D721Med (cell line): ENCODE results near the gene EPB41L4A.
"Not testable (repeated sequence)": the region's sequence is repeated elsewhere in the genome, so short reads cannot be mapped to it uniquely, and the experiment has no call there.

Experiments
- DNase-seq: peaks from one replicate; pipeline ENCODE4 v3.0.0; 2011; ENCODE audit warnings: low spot score; ENCODE audit not compliant: insufficient read length
- FAIRE-seq: peaks from 2 replicates; lab custom pipeline; 2011; peaks lifted over from hg19 to GRCh38; lab: Jason Lieb, UNC
- TF ChIP-seq, protein P1 (sequence below): IDR thresholded peaks from 2 replicates; pipeline ENCODE4 v1.5.1; 2012; ENCODE audit warnings: mild to moderate bottlenecking, control low read depth; ENCODE audit not compliant: insufficient read depth; ENCODE audit errors: missing control alignments

Gene EPB41L4A

GRCh38 chr5:112216140-112216539 lies 202.9 kb downstream of the EPB41L4A start:
- no peak for FAIRE-seq
- DNase-seq: no peak
- TF ChIP-seq, protein P1, sequence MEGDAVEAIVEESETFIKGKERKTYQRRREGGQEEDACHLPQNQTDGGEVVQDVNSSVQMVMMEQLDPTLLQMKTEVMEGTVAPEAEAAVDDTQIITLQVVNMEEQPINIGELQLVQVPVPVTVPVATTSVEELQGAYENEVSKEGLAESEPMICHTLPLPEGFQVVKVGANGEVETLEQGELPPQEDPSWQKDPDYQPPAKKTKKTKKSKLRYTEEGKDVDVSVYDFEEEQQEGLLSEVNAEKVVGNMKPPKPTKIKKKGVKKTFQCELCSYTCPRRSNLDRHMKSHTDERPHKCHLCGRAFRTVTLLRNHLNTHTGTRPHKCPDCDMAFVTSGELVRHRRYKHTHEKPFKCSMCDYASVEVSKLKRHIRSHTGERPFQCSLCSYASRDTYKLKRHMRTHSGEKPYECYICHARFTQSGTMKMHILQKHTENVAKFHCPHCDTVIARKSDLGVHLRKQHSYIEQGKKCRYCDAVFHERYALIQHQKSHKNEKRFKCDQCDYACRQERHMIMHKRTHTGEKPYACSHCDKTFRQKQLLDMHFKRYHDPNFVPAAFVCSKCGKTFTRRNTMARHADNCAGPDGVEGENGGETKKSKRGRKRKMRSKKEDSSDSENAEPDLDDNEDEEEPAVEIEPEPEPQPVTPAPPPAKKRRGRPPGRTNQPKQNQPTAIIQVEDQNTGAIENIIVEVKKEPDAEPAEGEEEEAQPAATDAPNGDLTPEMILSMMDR: no peak

- FAIRE-seq: no peak
- TF ChIP-seq, protein P1: peak; percentile 73
- DNase-seq: no peak
Measured at GRCh38 chr5:112210430-112211005, 208.6 kb downstream of the EPB41L4A start.

GRCh38 chr5:112208699-112209615 lies 210.1 kb downstream of the EPB41L4A start:
- DNase-seq: no peak
- TF ChIP-seq, protein P1: no peak
- no peak for FAIRE-seq

DNA sequence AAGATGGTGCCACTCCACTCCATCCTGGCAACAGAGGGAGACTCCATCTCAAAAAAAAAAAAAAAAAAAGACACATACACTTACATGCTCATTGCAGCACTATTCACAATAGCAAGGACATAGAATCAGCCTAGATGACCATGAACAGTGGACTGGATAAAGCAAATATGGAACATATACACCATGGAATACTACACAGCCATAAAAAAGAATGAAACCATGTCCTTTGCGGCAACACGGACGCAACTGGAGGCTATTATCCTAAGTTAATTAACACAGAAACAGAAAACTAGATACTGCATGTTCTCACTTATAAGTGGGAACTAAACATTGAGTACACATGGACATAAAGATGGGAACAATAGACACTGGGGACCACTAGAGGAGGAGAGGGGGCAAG lies 210.9 kb downstream of the EPB41L4A start:
- DNase-seq, FAIRE-seq: not testable (repeated sequence)

GRCh38 chr5:112205846-112206245 lies 213.2 kb downstream of the EPB41L4A start:
- FAIRE-seq (no peak), DNase-seq (no peak)
- TF ChIP-seq, protein P1: no peak

- DNase-seq: no peak
- FAIRE-seq: no peak
- TF ChIP-seq, protein P1: no peak
Measured at GRCh38 chr5:112203229-112203628, 215.8 kb downstream of the EPB41L4A start.

DNA sequence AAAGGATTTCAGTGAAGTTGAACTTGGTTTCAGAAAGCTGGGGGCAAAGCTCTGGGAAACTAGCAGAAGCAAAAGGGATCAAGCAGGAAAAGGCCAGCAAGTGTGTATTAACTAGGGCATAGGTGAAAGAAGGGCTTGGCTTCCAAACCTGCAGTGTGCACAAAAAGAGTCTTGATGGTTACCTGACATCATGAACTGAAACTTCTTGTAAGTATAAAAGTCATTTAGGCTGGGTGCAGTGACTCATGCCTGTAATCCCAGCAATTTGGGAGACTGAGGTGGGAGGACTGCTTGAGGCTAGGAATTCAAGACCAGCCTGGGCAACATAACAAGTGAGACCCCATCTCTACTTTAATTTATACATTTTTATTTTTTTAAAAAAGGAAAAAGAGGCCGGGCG lies 216.4 kb downstream of the EPB41L4A start:
- FAIRE-seq (no peak), DNase-seq (no peak)
- TF ChIP-seq, protein P1: no peak
